HEK293 (cell line): ENCODE data around the gene UGGT1.
A peak's percentile ranks its signal among the peaks of the same experiment; 100 is the strongest.
"Not testable (repeated sequence)": the region's sequence is repeated elsewhere in the genome, so short reads cannot be mapped to it uniquely, and the experiment has no call there.

ENCODE experiments used
- CTCF ChIA-PET: fragments of 350-600 bp; formaldehyde crosslinking; extraction: SDS; loops from one replicate; lab custom pipeline; 2021; ENCODE audit warnings: antibody characterized with exemption; lab: Yijun Ruan, JAX
- POLR2A ChIA-PET: fragments of 300-600 bp; formaldehyde crosslinking; extraction: SDS; loops from one replicate; lab custom pipeline; 2020; ENCODE audit warnings: antibody characterized with exemption, inconsistent platforms; lab: Yijun Ruan, JAX
- H3K27ac ChIP-seq: fragments of 200-500 bp; sonication (Bioruptor generic); 2 replicates; pipeline ENCODE4 v1.5.1; 2014; ENCODE audit warnings: low read depth, low read length, control low read depth, inconsistent platforms; ENCODE audit errors: extremely low read depth
- H3K36me3 ChIP-seq, 2 experiments: fragments of 200-500 bp in 1 of 2; sonication (Bioruptor generic) in 1 of 2; 1 replicate in 1 of 2; 2 replicates in 1 of 2; pipeline ENCODE4 v1.5.1; 2014 to 2017; ENCODE audit warnings: inconsistent platforms in 2 of 2, low read length in 2 of 2; ENCODE audit not compliant: control insufficient read depth in 2 of 2, insufficient read depth in 1 of 2
- H3K4me1 ChIP-seq: fragments of 200-500 bp; sonication (Bioruptor generic); 2 replicates; pipeline ENCODE4 v1.5.1; 2014; ENCODE audit warnings: mild to moderate bottlenecking, low read length, inconsistent platforms; ENCODE audit not compliant: control insufficient read depth, insufficient read depth
- H3K4me3 ChIP-seq: 2 replicates; pipeline ENCODE4 v1.5.1; 2011; ENCODE audit warnings: low read depth, mild to moderate bottlenecking, control low read depth, low read length, moderate library complexity
- H3K9me3 ChIP-seq: fragments of 200-500 bp; sonication (Bioruptor generic); 2 replicates; pipeline ENCODE4 v1.5.1; 2014; ENCODE audit warnings: low read depth, low read length, inconsistent platforms; ENCODE audit not compliant: control insufficient read depth, insufficient read depth
- ATF2 ChIP-seq: fragments of 450-650 bp; formaldehyde crosslinking; IDR thresholded peaks from 2 replicates; pipeline ENCODE4 v1.5.1; 2016; ENCODE audit warnings: missing biosample characterization, missing genetic modification characterization, low read depth
- GLI2 ChIP-seq: fragments of 450-650 bp; formaldehyde crosslinking; IDR thresholded peaks from 2 replicates; pipeline ENCODE4; 2017; ENCODE audit warnings: missing biosample characterization, missing genetic modification characterization, low read depth, borderline replicate concordance
- GLIS1 ChIP-seq: fragments of 450-650 bp; formaldehyde crosslinking; IDR thresholded peaks from 2 replicates; pipeline ENCODE4 v1.5.1; 2016; ENCODE audit warnings: missing biosample characterization, missing genetic modification characterization
- KLF8 ChIP-seq: fragments of 450-650 bp; formaldehyde crosslinking; IDR thresholded peaks from 2 replicates; pipeline ENCODE4 v1.5.1; 2016; ENCODE audit warnings: missing biosample characterization, missing genetic modification characterization
- PRDM10 ChIP-seq: fragments of 450-650 bp; formaldehyde crosslinking; IDR thresholded peaks from 2 replicates; pipeline ENCODE4 v1.5.1; 2016; ENCODE audit warnings: missing biosample characterization, missing genetic modification characterization
- REPIN1 ChIP-seq: fragments of 450-650 bp; formaldehyde crosslinking; IDR thresholded peaks from 2 replicates; pipeline ENCODE4 v1.5.1; 2017; ENCODE audit warnings: missing biosample characterization, missing genetic modification characterization, low read depth
- SALL2 ChIP-seq: fragments of 450-650 bp; formaldehyde crosslinking; IDR thresholded peaks from 2 replicates; pipeline ENCODE4 v1.5.0; 2017; ENCODE audit warnings: missing biosample characterization, mild to moderate bottlenecking, missing genetic modification characterization, borderline replicate concordance
- WT1 ChIP-seq: fragments of 450-650 bp; formaldehyde crosslinking; IDR thresholded peaks from 2 replicates; pipeline ENCODE4 v1.5.1; 2016; ENCODE audit warnings: missing biosample characterization, missing genetic modification characterization
- ZBTB8A ChIP-seq: fragments of 450-650 bp; formaldehyde crosslinking; IDR thresholded peaks from 2 replicates; pipeline ENCODE4 v1.5.1; 2016; ENCODE audit warnings: missing biosample characterization, missing genetic modification characterization
- ZFP69B ChIP-seq: fragments of 450-650 bp; formaldehyde crosslinking; IDR thresholded peaks from 2 replicates; pipeline ENCODE4 v1.5.1; 2016; ENCODE audit warnings: missing biosample characterization, missing genetic modification characterization
- ZNF121 ChIP-seq: fragments of 450-650 bp; formaldehyde crosslinking; IDR thresholded peaks from 2 replicates; pipeline ENCODE4 v1.5.1; 2016; ENCODE audit warnings: missing biosample characterization, missing genetic modification characterization
- ZNF239 ChIP-seq: fragments of 450-650 bp; formaldehyde crosslinking; IDR thresholded peaks from 2 replicates; pipeline ENCODE4 v1.5.1; 2016; ENCODE audit warnings: missing biosample characterization, missing genetic modification characterization
- ZNF311 ChIP-seq: fragments of 450-650 bp; formaldehyde crosslinking; IDR thresholded peaks from 2 replicates; pipeline ENCODE4 v1.5.1; 2017; ENCODE audit warnings: missing biosample characterization, missing genetic modification characterization, borderline replicate concordance
- ZNF366 ChIP-seq: fragments of 450-650 bp; formaldehyde crosslinking; conservative IDR thresholded peaks from 2 replicates; pipeline ENCODE4 v1.5.1; 2016; ENCODE audit warnings: missing biosample characterization, missing genetic modification characterization
- ZNF529 ChIP-seq: fragments of 450-650 bp; formaldehyde crosslinking; IDR thresholded peaks from 2 replicates; pipeline ENCODE4 v1.5.1; 2017; ENCODE audit warnings: missing genetic modification characterization, missing biosample characterization; ENCODE audit not compliant: insufficient replicate concordance
- ZNF560 ChIP-seq: fragments of 450-650 bp; formaldehyde crosslinking; IDR thresholded peaks from 2 replicates; pipeline ENCODE4 v1.5.1; 2017; ENCODE audit warnings: missing biosample characterization, missing genetic modification characterization, borderline replicate concordance
- ZNF585B ChIP-seq: fragments of 450-650 bp; formaldehyde crosslinking; IDR thresholded peaks from 2 replicates; pipeline ENCODE4 v1.5.1; 2016; ENCODE audit warnings: missing biosample characterization, missing genetic modification characterization
- ZNF600 ChIP-seq: fragments of 450-650 bp; formaldehyde crosslinking; IDR thresholded peaks from 2 replicates; pipeline ENCODE4 v1.5.1; 2016; ENCODE audit warnings: missing biosample characterization, missing genetic modification characterization
- ZNF610 ChIP-seq: fragments of 450-650 bp; formaldehyde crosslinking; IDR thresholded peaks from 2 replicates; pipeline ENCODE4 v1.5.1; 2016; ENCODE audit warnings: missing biosample characterization, missing genetic modification characterization, borderline replicate concordance
- ZNF654 ChIP-seq: fragments of 450-650 bp; formaldehyde crosslinking; IDR thresholded peaks from 2 replicates; pipeline ENCODE4 v1.5.1; 2016; ENCODE audit warnings: low read depth, missing biosample characterization, missing genetic modification characterization
- ZNF76 ChIP-seq: fragments of 450-650 bp; formaldehyde crosslinking; IDR thresholded peaks from 2 replicates; pipeline ENCODE4; 2016; ENCODE audit warnings: low read depth, missing biosample characterization, missing genetic modification characterization, borderline replicate concordance
- ZSCAN30 ChIP-seq: fragments of 450-650 bp; IDR thresholded peaks from 2 replicates; pipeline ENCODE4 v1.5.1; 2018; ENCODE audit warnings: missing biosample characterization, mild to moderate bottlenecking, missing genetic modification characterization, moderate library complexity
- TF ChIP-seq, protein P1 (sequence below): fragments of 450-650 bp; formaldehyde crosslinking; IDR thresholded peaks from 2 replicates; pipeline ENCODE4 v1.5.1; 2016; ENCODE audit warnings: missing biosample characterization, missing genetic modification characterization
- TF ChIP-seq, protein P2 (sequence below): fragments of 450-650 bp; formaldehyde crosslinking; IDR thresholded peaks from 2 replicates; pipeline ENCODE4 v1.5.1; 2016; ENCODE audit warnings: missing biosample characterization, missing genetic modification characterization

The UGGT1 gene

DNA sequence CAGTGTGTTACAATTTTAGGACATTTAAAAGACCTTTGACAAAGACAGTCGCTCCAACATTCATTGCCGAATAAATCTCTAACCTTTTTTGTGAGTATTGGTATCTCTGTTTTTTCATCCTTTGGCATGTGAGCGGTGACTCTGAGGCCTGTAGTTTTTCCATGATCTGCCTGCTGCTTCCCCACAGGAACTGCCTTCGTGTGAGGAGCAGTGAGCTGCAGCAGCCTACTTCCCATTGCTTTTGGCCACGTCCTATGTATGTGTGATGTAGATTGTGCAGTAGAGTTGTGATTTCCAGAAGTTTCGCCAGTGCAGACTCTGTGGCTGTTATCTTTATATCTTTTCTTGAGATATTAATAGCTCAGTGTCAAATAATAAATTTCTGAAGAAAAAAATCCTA, 79.8 kb downstream of the UGGT1 start:
- H3K4me1 ChIP-seq = no peaks in the 10 kb centered on the region
- no peak for TF ChIP-seq GLI2
- TF ChIP-seq ZNF366 (tag by site-specific recombination) = no peak
- no peak for TF ChIP-seq ZNF560 (tag by site-specific recombination)
- TF ChIP-seq, protein P1, sequence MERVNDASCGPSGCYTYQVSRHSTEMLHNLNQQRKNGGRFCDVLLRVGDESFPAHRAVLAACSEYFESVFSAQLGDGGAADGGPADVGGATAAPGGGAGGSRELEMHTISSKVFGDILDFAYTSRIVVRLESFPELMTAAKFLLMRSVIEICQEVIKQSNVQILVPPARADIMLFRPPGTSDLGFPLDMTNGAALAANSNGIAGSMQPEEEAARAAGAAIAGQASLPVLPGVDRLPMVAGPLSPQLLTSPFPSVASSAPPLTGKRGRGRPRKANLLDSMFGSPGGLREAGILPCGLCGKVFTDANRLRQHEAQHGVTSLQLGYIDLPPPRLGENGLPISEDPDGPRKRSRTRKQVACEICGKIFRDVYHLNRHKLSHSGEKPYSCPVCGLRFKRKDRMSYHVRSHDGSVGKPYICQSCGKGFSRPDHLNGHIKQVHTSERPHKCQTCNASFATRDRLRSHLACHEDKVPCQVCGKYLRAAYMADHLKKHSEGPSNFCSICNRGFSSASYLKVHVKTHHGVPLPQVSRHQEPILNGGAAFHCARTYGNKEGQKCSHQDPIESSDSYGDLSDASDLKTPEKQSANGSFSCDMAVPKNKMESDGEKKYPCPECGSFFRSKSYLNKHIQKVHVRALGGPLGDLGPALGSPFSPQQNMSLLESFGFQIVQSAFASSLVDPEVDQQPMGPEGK (tag by site-specific recombination) = no peak
- TF ChIP-seq SALL2 (tag by site-specific recombination) = no peak
- TF ChIP-seq ZBTB8A = no peak
- TF ChIP-seq ZNF610 (tag by site-specific recombination) = no peak
- TF ChIP-seq PRDM10 (tag by site-specific recombination) = no peak
- no peak for TF ChIP-seq ZNF76 (tag by site-specific recombination)
- TF ChIP-seq ZNF585B (tag by site-specific recombination) = no peak
- TF ChIP-seq ZNF600 (tag by site-specific recombination) = no peak
- TF ChIP-seq ATF2 (tag by site-specific recombination) = no peak
- TF ChIP-seq ZSCAN30 (tag by site-specific recombination) = no peak
- no peak for TF ChIP-seq ZFP69B (tag by site-specific recombination)
- TF ChIP-seq ZNF121 (tag by site-specific recombination) = no peak
- TF ChIP-seq REPIN1 (tag by site-specific recombination) = no peak
- TF ChIP-seq WT1 (tag by site-specific recombination) = no peak
- TF ChIP-seq KLF8 = no peak
- TF ChIP-seq, all 188 proteins: peak for 0
- no peak overlapping the region for H3K4me3 ChIP-seq
- no peaks in the 10 kb centered on the region for H3K9me3 ChIP-seq
- CTCF ChIA-PET = interaction anchor here (0.6 to 1.9 kb wide), 3 partner anchors 8 to 397 kb away, joined by 3 to 8 read pairs (median 4); no protein-coding TSS in a partner anchor
- H3K27ac ChIP-seq = no peak overlapping the region
- POLR2A ChIA-PET = no interaction called here
- H3K36me3 ChIP-seq = peaks cover 52 to 97% of the 10 kb centered on the region in 2 experiments

GRCh38 chr2:128172191-128172590, 81.2 kb downstream of the UGGT1 start:
- Histone ChIP-seq H3K4me3 (no peak overlapping the region), H3K27ac (no peak overlapping the region), H3K9me3 (no peaks in the 10 kb centered on the region)
- CTCF ChIA-PET = interaction anchor here (0.6 to 1.9 kb wide), 3 partner anchors 32 to 109 kb away, joined by 3 to 8 read pairs (median 3); no protein-coding TSS in a partner anchor
- TF ChIP-seq ZNF239 (no peak), ZNF654 (tag by site-specific recombination) (peak; percentile 18), ZNF311 (tag by site-specific recombination) (no peak), ZNF529 (tag by site-specific recombination) (no peak), GLIS1 (tag by site-specific recombination) (peak; percentile 23; the same call in 1 of the 2 replicates)
- TF ChIP-seq, protein P2, sequence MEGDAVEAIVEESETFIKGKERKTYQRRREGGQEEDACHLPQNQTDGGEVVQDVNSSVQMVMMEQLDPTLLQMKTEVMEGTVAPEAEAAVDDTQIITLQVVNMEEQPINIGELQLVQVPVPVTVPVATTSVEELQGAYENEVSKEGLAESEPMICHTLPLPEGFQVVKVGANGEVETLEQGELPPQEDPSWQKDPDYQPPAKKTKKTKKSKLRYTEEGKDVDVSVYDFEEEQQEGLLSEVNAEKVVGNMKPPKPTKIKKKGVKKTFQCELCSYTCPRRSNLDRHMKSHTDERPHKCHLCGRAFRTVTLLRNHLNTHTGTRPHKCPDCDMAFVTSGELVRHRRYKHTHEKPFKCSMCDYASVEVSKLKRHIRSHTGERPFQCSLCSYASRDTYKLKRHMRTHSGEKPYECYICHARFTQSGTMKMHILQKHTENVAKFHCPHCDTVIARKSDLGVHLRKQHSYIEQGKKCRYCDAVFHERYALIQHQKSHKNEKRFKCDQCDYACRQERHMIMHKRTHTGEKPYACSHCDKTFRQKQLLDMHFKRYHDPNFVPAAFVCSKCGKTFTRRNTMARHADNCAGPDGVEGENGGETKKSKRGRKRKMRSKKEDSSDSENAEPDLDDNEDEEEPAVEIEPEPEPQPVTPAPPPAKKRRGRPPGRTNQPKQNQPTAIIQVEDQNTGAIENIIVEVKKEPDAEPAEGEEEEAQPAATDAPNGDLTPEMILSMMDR (tag by site-specific recombination) = peak; percentile 37; the same call in 1 of the 2 replicates
- TF ChIP-seq, all 188 proteins: peak for 3
- POLR2A ChIA-PET = no interaction called here
- no peaks in the 10 kb centered on the region for H3K4me1 ChIP-seq
- H3K36me3 ChIP-seq = peaks cover 58 to 97% of the 10 kb centered on the region in 2 experiments

- POLR2A ChIA-PET = not testable (repeated sequence)
- CTCF ChIA-PET = interaction anchor here (0.6 to 2.3 kb wide), 6 partner anchors 110 to 1158 kb away, joined by 3 to 8 read pairs (median 3); no protein-coding TSS in a partner anchor
These were observed 83.1 kb downstream of the UGGT1 start for GRCh38 chr2:128174067-128174466.

More at GRCh38 chr2:128174067-128174466, 83.1 kb downstream of the UGGT1 start:
- peaks cover 72 to 98% of the 10 kb centered on the region in 2 experiments for H3K36me3 ChIP-seq
- H3K27ac ChIP-seq, H3K4me3 ChIP-seq, H3K4me1 ChIP-seq, H3K9me3 ChIP-seq: not testable (repeated sequence)
